Body of pancreas (tissue), 4 donors: ENCODE measurements around the gene RHOT2. TPM values are rescaled to one million over a fixed set of nuclear protein-coding genes. Genes with fewer than 3 reads are reported as not detected.
A peak's percentile ranks its signal among the peaks of the same experiment; 100 is the strongest.

Experiments
- ATAC-seq: fragments of 150-250 bp; one replicate; pipeline ENCODE4 v1.9.1; 2016
- DNase-seq, 4 donors: peaks; one replicate each; pipeline ENCODE4 v3.0.0-alpha.2; 2019
- H3K27ac ChIP-seq, 4 donors: fragments of 200-600 bp; sonication (generic); 1 replicate in 3 of 4; 2 replicates in 1 of 4; pipeline versions ENCODE4 v1.5.1 to v1.6.1; 2016 to 2019; ENCODE audit warnings: mild to moderate bottlenecking in 1 of 4, mixed read lengths in 1 of 4, moderate library complexity in 1 of 4
- H3K27me3 ChIP-seq, 2 donors: fragments of 200-600 bp; sonication (generic); one replicate each; pipeline ENCODE4 v1.6.0; 2016; ENCODE audit warnings: mild to moderate bottlenecking in 1 of 2
- H3K36me3 ChIP-seq, 2 donors: fragments of 200-600 bp; sonication (generic); replicated peaks in 1 of 2; 2 replicates each; pipeline ENCODE4 v1.5.1; 2016; ENCODE audit warnings: low read depth in 2 of 2; ENCODE audit not compliant: insufficient read depth in 1 of 2
- H3K4me1 ChIP-seq: fragments of 200-600 bp; sonication (generic); one replicate; pipeline ENCODE4 v1.6.0; 2016
- H3K4me3 ChIP-seq, 2 donors: fragments of 200-600 bp; sonication (generic); 1 replicate in 1 of 2; 2 replicates in 1 of 2; pipeline ENCODE4 v1.5.1; 2016 to 2019
- H3K9me3 ChIP-seq, 3 donors: fragments of 200-600 bp; sonication (generic); 1 replicate in 2 of 3; 2 replicates in 1 of 3; pipeline ENCODE4 v1.5.1; 2016
- CTCF ChIP-seq, 7 experiments: fragments of 450-650 bp in 4 of 7; fragments of 200-600 bp in 3 of 7; sonication (generic) in 3 of 7; IDR thresholded peaks; one replicate each; pipeline ENCODE4 v1.5.1; 2016 to 2019; ENCODE audit warnings: antibody characterized with exemption in 7 of 7
- POLR2A ChIP-seq, 3 donors: fragments of 450-650 bp; IDR thresholded peaks; one replicate each; pipeline ENCODE4 v1.6.1; 2016; ENCODE audit warnings: antibody characterized with exemption in 3 of 3, mild to moderate bottlenecking in 2 of 3
- WGBS, 2 donors: methylation state at CpG; one replicate each; pipeline ENCODE4 v1.1.5; 2017; 5-methylcytosine and 5-hydroxymethylcytosine counted together
- intact Hi-C: fragments of 100-400 bp; cut with DNase I; formaldehyde crosslinking; loops from one replicate; pipeline ENCODE4 v1.15.1; 2023
- total RNA-seq, 2 donors: library from RNA; depleted of rRNA; stranded (reverse); fragments of >200 nt; gene quantifications; one replicate each; pipeline ENCODE4 v1.1.0, GENCODE V29; 2016

The RHOT2 gene
- total RNA-seq, 2 donors from 2014 or later: 65.6 to 89.0 TPM

GRCh38 chr16:643050-643368 lies 24.9 kb upstream of the RHOT2 start:
- H3K9me3 ChIP-seq: no peaks in the 10 kb centered on the region
- peak overlapping the region; percentile 84 to 97 (median 91) for H3K27ac ChIP-seq
- TF ChIP-seq CTCF (IDR thresholded peaks at IDR 0.05): no peak
- TF ChIP-seq POLR2A (IDR thresholded peaks at IDR 0.05): no peak
- H3K36me3 ChIP-seq: no peaks in the 10 kb centered on the region
- intact Hi-C loops: no loop called here
- no peaks in the 10 kb centered on the region for H3K27me3 ChIP-seq
- DNase-seq (peak in 1 of 4 donors; percentile 38), ATAC-seq (no peak)
- peaks cover 74% of the 10 kb centered on the region for H3K4me1 ChIP-seq
- H3K4me3 ChIP-seq: no peak overlapping the region
- 68 to 79% methylated on average over 4 to 8 of the region's 13 CpGs for WGBS, 2 donors

- Histone ChIP-seq H3K27me3 (no peaks in the 10 kb centered on the region), H3K27ac (peak overlapping the region in 2 of 4 donors; percentile 95 to 96), H3K4me3 (no peak overlapping the region), H3K9me3 (no peaks in the 10 kb centered on the region), H3K4me1 (peaks cover 83% of the 10 kb centered on the region), H3K36me3 (no peaks in the 10 kb centered on the region)
- no peak for DNase-seq
- no peak for TF ChIP-seq CTCF (IDR thresholded peaks at IDR 0.05)
- no peak for TF ChIP-seq POLR2A (IDR thresholded peaks at IDR 0.05)
- 87 to 88% methylated on average over 6 to 12 of the region's 12 CpGs for WGBS, 2 donors
- intact Hi-C loops: no loop called here
- no peak for ATAC-seq
Measured at GRCh38 chr16:644556-644955, 23.4 kb upstream of the RHOT2 start.

- intact Hi-C loops: no loop called here
- Histone ChIP-seq H3K9me3 (no peaks in the 10 kb centered on the region), H3K27ac (peak overlapping the region; percentile 92 to 96 (median 95)), H3K4me1 (peaks cover 89% of the 10 kb centered on the region), H3K36me3 (no peaks in the 10 kb centered on the region), H3K27me3 (no peaks in the 10 kb centered on the region), H3K4me3 (no peak overlapping the region)
- WGBS, 2 donors: 71% methylated on average over 25 to 30 of the region's 32 CpGs
- ATAC-seq (no peak), DNase-seq (peak in 2 of 4 donors; percentile 69 to 75)
- TF ChIP-seq CTCF (IDR thresholded peaks at IDR 0.05) (no peak), POLR2A (IDR thresholded peaks at IDR 0.05) (no peak)
Measured at GRCh38 chr16:645852-646678, 21.9 kb upstream of the RHOT2 start.

GRCh38 chr16:646679-647172 lies 21.2 kb upstream of the RHOT2 start:
- H3K36me3 ChIP-seq: no peaks in the 10 kb centered on the region
- ATAC-seq (no peak), DNase-seq (no peak)
- H3K4me3 ChIP-seq: no peak overlapping the region
- H3K4me1 ChIP-seq: peaks cover 82% of the 10 kb centered on the region
- intact Hi-C loops: no loop called here
- TF ChIP-seq POLR2A (IDR thresholded peaks at IDR 0.05): no peak
- TF ChIP-seq CTCF (IDR thresholded peaks at IDR 0.05): no peak
- no peaks in the 10 kb centered on the region for H3K9me3 ChIP-seq
- peak overlapping the region; percentile 92 to 96 (median 95) for H3K27ac ChIP-seq
- H3K27me3 ChIP-seq: no peaks in the 10 kb centered on the region
- 71 to 80% methylated on average over 9 to 18 of the region's 22 CpGs for WGBS, 2 donors
